Activated CD4-positive, alpha-beta T cell treated with anti-CD3 and anti-CD28 coated beads for 36 hours (primary cell): Measurements from ENCODE around the gene TF. TPM values are rescaled to one million over a fixed set of nuclear protein-coding genes. Genes with fewer than 3 reads are reported as not detected.
"Not testable (repeated sequence)": the region's sequence is repeated elsewhere in the genome, so short reads cannot be mapped to it uniquely, and the experiment has no call there.

ENCODE experiments used
- ATAC-seq: fragments of 200-7000 bp; cut with Tn5 transposase; one replicate; pipeline ENCODE4 v1.10.0; 2021; ENCODE audit warnings: mild to moderate bottlenecking, moderate library complexity
- CTCF ChIA-PET: fragments of 350-600 bp; sonication (Branson Sonifier 250); formaldehyde crosslinking; loops from one replicate; lab custom pipeline; 2021; ENCODE audit warnings: antibody characterized with exemption; lab: Charles Lee
- POLR2A ChIA-PET: fragments of 350-600 bp; sonication (Branson Sonifier 250); formaldehyde crosslinking; loops from one replicate; lab custom pipeline; 2021; ENCODE audit warnings: antibody characterized with exemption, inconsistent platforms; lab: Charles Lee
- DNase-seq: peaks from one replicate; pipeline ENCODE4 v3.0.0-alpha.2; 2020
- H3K27ac Mint-ChIP-seq: one replicate; pipeline ENCODE4 v1.8.0; 2021; ENCODE audit warnings: mixed read lengths
- H3K27me3 Mint-ChIP-seq: one replicate; pipeline ENCODE4 v1.8.0; 2021; ENCODE audit warnings: mixed read lengths
- H3K36me3 Mint-ChIP-seq: one replicate; pipeline ENCODE4 v1.8.0; 2021; ENCODE audit warnings: low read depth, mixed read lengths
- H3K4me1 Mint-ChIP-seq: one replicate; pipeline ENCODE4 v1.8.0; 2021; ENCODE audit warnings: mixed read lengths
- H3K4me3 Mint-ChIP-seq: one replicate; pipeline ENCODE4 v1.8.0; 2021; ENCODE audit warnings: mild to moderate bottlenecking, moderate library complexity, mixed read lengths
- H3K9me3 Mint-ChIP-seq: one replicate; pipeline ENCODE4 v1.8.0; 2021; ENCODE audit warnings: low read depth, mixed read lengths
- intact Hi-C, 2 experiments: fragments of 100-400 bp; cut with DNase I in 1 of 2; cut with micrococcal nuclease in 1 of 2; formaldehyde crosslinking; loops; one replicate each; pipeline versions ENCODE4 v1.14.2 to v1.15.1; 2022 to 2024; cut with DNase I, micrococcal nuclease
- total RNA-seq, 2 experiments: library from RNA; stranded (reverse); gene quantifications; one replicate each; pipeline ENCODE4 v1.2.3, GENCODE V29; 2021

Gene TF
- total RNA-seq, 2 experiments from 2014 or later = 0.11 to 0.12 TPM

- H3K36me3 Mint-ChIP-seq = no peaks in the 10 kb centered on the region
- ATAC-seq = no peak
- no peak for DNase-seq
- H3K9me3 Mint-ChIP-seq = no peaks in the 10 kb centered on the region
- POLR2A ChIA-PET = no interaction called here
- no peak overlapping the region for H3K4me3 Mint-ChIP-seq
- H3K27me3 Mint-ChIP-seq = peaks cover 36% of the 10 kb centered on the region
- CTCF ChIA-PET = interaction anchor here (0.6 to 1.8 kb wide), 2 partner anchors 11 to 332 kb away, joined by 3 read pairs; no protein-coding TSS in a partner anchor
- intact Hi-C loops = no loop called here
- H3K27ac Mint-ChIP-seq = no peak overlapping the region
- no peaks in the 10 kb centered on the region for H3K4me1 Mint-ChIP-seq
Observed at GRCh38 chr3:133775309-133775708, 29.1 kb downstream of the TF start.

GRCh38 chr3:133775835-133776234 lies 29.6 kb downstream of the TF start:
- ChIA-PET CTCF (interaction anchor here (0.6 to 1.8 kb wide), 3 partner anchors 12 to 332 kb away, joined by 3 read pairs; no protein-coding TSS in a partner anchor), POLR2A (no interaction called here)
- Mint-ChIP-seq H3K9me3 (no peaks in the 10 kb centered on the region), H3K36me3 (no peaks in the 10 kb centered on the region), H3K27ac (no peak overlapping the region), H3K4me1 (no peaks in the 10 kb centered on the region), H3K27me3 (peaks cover 35% of the 10 kb centered on the region), H3K4me3 (no peak overlapping the region)
- intact Hi-C loops = no loop called here
- DNase-seq = no peak
- ATAC-seq = no peak

- POLR2A ChIA-PET = no interaction called here
- Mint-ChIP-seq H3K4me3 (no peak overlapping the region), H3K36me3 (no peaks in the 10 kb centered on the region), H3K9me3 (no peaks in the 10 kb centered on the region), H3K27ac (no peak overlapping the region), H3K4me1 (no peaks in the 10 kb centered on the region), H3K27me3 (peaks cover 31% of the 10 kb centered on the region)
- no peak for ATAC-seq
- DNase-seq = no peak
- CTCF ChIA-PET = interaction anchor here (0.6 kb wide), 1 partner anchor 21 kb away, joined by 4 read pairs; no protein-coding TSS in a partner anchor
- intact Hi-C loops = no loop called here
Observed at GRCh38 chr3:133776794-133777438, 30.7 kb downstream of the TF start.

- Mint-ChIP-seq H3K36me3 (no peaks in the 10 kb centered on the region), H3K27me3 (peaks cover 38% of the 10 kb centered on the region), H3K4me1 (no peaks in the 10 kb centered on the region), H3K27ac (no peak overlapping the region), H3K9me3 (no peaks in the 10 kb centered on the region), H3K4me3 (no peak overlapping the region)
- POLR2A ChIA-PET = no interaction called here
- ATAC-seq (no peak), DNase-seq (no peak)
- CTCF ChIA-PET = interaction anchor here (0.6 to 0.7 kb wide), 2 partner anchors 22 to 55 kb away, joined by 3 to 4 read pairs; no protein-coding TSS in a partner anchor
- intact Hi-C loops = no loop called here
Observed at GRCh38 chr3:133777807-133778568, 31.8 kb downstream of the TF start.

- H3K27ac Mint-ChIP-seq = no peak overlapping the region
- H3K9me3 Mint-ChIP-seq = no peaks in the 10 kb centered on the region
- intact Hi-C loops = no loop called here
- ATAC-seq (no peak), DNase-seq (no peak)
- ChIA-PET CTCF (interaction anchor here (0.9 kb wide), 1 partner anchor 14 kb away, joined by 3 read pairs; no protein-coding TSS in a partner anchor), POLR2A (no interaction called here)
- H3K36me3 Mint-ChIP-seq = no peaks in the 10 kb centered on the region
- peaks cover 37% of the 10 kb centered on the region for H3K27me3 Mint-ChIP-seq
- H3K4me3 Mint-ChIP-seq = no peak overlapping the region
- H3K4me1 Mint-ChIP-seq = no peaks in the 10 kb centered on the region
Observed at GRCh38 chr3:133779626-133780203, 33.5 kb downstream of the TF start.

GRCh38 chr3:133780756-133781155 lies 34.6 kb downstream of the TF start:
- H3K36me3 Mint-ChIP-seq, H3K4me1 Mint-ChIP-seq, POLR2A ChIA-PET, intact Hi-C loops, DNase-seq, H3K9me3 Mint-ChIP-seq, H3K27ac Mint-ChIP-seq, H3K4me3 Mint-ChIP-seq, ATAC-seq: not testable (repeated sequence)
- peaks cover 31% of the 10 kb centered on the region for H3K27me3 Mint-ChIP-seq
- CTCF ChIA-PET = interaction anchor here (0.9 kb wide), 1 partner anchor 15 kb away, joined by 3 read pairs; no protein-coding TSS in a partner anchor

GRCh38 chr3:133781570-133781969 lies 35.4 kb downstream of the TF start:
- H3K4me1 Mint-ChIP-seq = no peaks in the 10 kb centered on the region
- no peak overlapping the region for H3K27ac Mint-ChIP-seq
- no peak for DNase-seq
- ChIA-PET POLR2A (no interaction called here), CTCF (interaction anchor here (0.6 kb wide), 2 partner anchors 30 to 710 kb away, joined by 3 to 4 read pairs; no protein-coding TSS in a partner anchor)
- H3K27me3 Mint-ChIP-seq = peaks cover 28% of the 10 kb centered on the region
- H3K36me3 Mint-ChIP-seq = no peaks in the 10 kb centered on the region
- H3K4me3 Mint-ChIP-seq = no peak overlapping the region
- no peak for ATAC-seq
- no peaks in the 10 kb centered on the region for H3K9me3 Mint-ChIP-seq
- intact Hi-C loops = no loop called here

- DNase-seq (no peak), ATAC-seq (no peak)
- Mint-ChIP-seq H3K27ac (no peak overlapping the region), H3K27me3 (peaks cover 24% of the 10 kb centered on the region), H3K9me3 (no peaks in the 10 kb centered on the region), H3K4me1 (no peaks in the 10 kb centered on the region), H3K36me3 (no peaks in the 10 kb centered on the region), H3K4me3 (no peak overlapping the region)
- POLR2A ChIA-PET = no interaction called here
- intact Hi-C loops = no loop called here
- CTCF ChIA-PET = interaction anchor here (0.8 kb wide), 1 partner anchor 482 kb away, joined by 3 read pairs; no protein-coding TSS in a partner anchor
Observed at GRCh38 chr3:133782454-133782853, 36.3 kb downstream of the TF start.

GRCh38 chr3:133783762-133784161 lies 37.6 kb downstream of the TF start:
- CTCF ChIA-PET = no interaction called here
- ATAC-seq (no peak), DNase-seq (no peak)
- Mint-ChIP-seq H3K27me3 (peaks cover 23% of the 10 kb centered on the region), H3K9me3 (no peaks in the 10 kb centered on the region), H3K4me3 (no peak overlapping the region), H3K4me1 (no peaks in the 10 kb centered on the region), H3K36me3 (no peaks in the 10 kb centered on the region), H3K27ac (no peak overlapping the region)
- intact Hi-C loops = no loop called here
- POLR2A ChIA-PET = no interaction called here

- Mint-ChIP-seq H3K4me1 (no peaks in the 10 kb centered on the region), H3K27ac (no peak overlapping the region), H3K27me3 (peaks cover 10% of the 10 kb centered on the region), H3K9me3 (peaks cover 9% of the 10 kb centered on the region), H3K36me3 (peaks cover 4% of the 10 kb centered on the region), H3K4me3 (no peak overlapping the region)
- intact Hi-C loops = no loop called here
- ATAC-seq = no peak
- ChIA-PET CTCF (no interaction called here), POLR2A (no interaction called here)
- DNase-seq = no peak
Observed at GRCh38 chr3:133788024-133788423, 41.8 kb downstream of the TF start.

- no peaks in the 10 kb centered on the region for H3K4me1 Mint-ChIP-seq
- peaks cover 11% of the 10 kb centered on the region for H3K27me3 Mint-ChIP-seq
- H3K27ac Mint-ChIP-seq = no peak overlapping the region
- peaks cover 4% of the 10 kb centered on the region for H3K36me3 Mint-ChIP-seq
- no peak for DNase-seq
- H3K9me3 Mint-ChIP-seq = peaks cover 10% of the 10 kb centered on the region
- ChIA-PET POLR2A (no interaction called here), CTCF (interaction anchor here (0.6 to 0.8 kb wide), 2 partner anchors 125 to 637 kb away, joined by 3 read pairs; no protein-coding TSS in a partner anchor)
- no peak overlapping the region for H3K4me3 Mint-ChIP-seq
- intact Hi-C loops = no loop called here
- no peak for ATAC-seq
Observed at GRCh38 chr3:133792171-133792763, 46.1 kb downstream of the TF start.
